ENCODE measurements around the gene TMOD1. TPM values are rescaled to one million over a fixed set of nuclear protein-coding genes. Genes with fewer than 3 reads are reported as not detected.

The TMOD1 gene
- total and polyA plus RNA-seq, 9 of the 15 experiments (the other 6 are each of a cell fraction or from before 2014, with no cell fraction given), result 7.1 to 41.2 (median 14.2) TPM

DNA sequence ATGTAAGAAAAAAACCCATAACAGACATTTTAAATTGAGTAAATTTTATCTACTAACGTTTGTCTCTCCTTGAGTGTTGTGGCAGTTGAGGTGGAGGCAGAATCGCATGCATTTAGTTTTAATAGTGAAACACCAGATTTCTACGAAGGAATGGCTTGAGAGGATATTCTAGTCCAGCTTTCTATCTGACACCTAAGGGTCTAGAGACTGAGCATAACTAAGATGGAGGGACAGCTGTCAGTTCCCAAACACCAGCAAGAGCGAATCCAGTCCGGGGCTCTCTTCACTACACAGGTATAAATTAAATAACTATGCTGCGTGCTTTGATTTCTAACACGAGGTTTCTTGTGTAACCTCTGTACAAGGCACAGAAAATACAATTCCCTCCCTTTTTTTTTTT is 133.6 kb downstream of the TMOD1 start:
- Histone ChIP-seq H3K36me3 (ENCODE audit: control insufficient read depth, insufficient read depth, low read length) (peaks cover 34% of the 10 kb centered on the region), H3K9me3 (replicated peaks; ENCODE audit: control insufficient read depth, insufficient read depth, low read depth, low read length) (no peaks in the 10 kb centered on the region), H3K79me2 (ENCODE audit: control insufficient read depth, insufficient read depth, low read length) (peaks cover 91% of the 10 kb centered on the region), H3K4me1 (replicated peaks in 1 of 2; ENCODE audit: control insufficient read depth in 2 of 2, insufficient read depth in 2 of 2, low read length in 2 of 2) (peaks cover 4 to 24% of the 10 kb centered on the region in 2 experiments; a peak in 3 of 5 replicates), H3K4me3 (peak overlapping the region; percentile 76), H3K27me3 (ENCODE audit: control insufficient read depth in 2 of 2, insufficient read depth in 2 of 2, low read length in 2 of 2) (no peaks in the 10 kb centered on the region), H4K20me1 (replicated peaks; ENCODE audit: control insufficient read depth, insufficient read depth, low read length) (peaks cover 8% of the 10 kb centered on the region), H3K4me2 (ENCODE audit: insufficient read depth, low read length) (peak overlapping the region; percentile 91), H2AFZ (ENCODE audit: low read depth, low read length) (no peak overlapping the region), H3K9me1 (ENCODE audit: control insufficient read depth, insufficient read depth, low read length) (peaks cover 6% of the 10 kb centered on the region), H3K9ac (ENCODE audit: insufficient read depth in 1 of 2, low read depth in 2 of 2, low read length in 2 of 2) (peak overlapping the region; percentile 70 to 95; a peak in 3 of 4 replicates), H3K27ac (ENCODE audit: extremely low read depth, low read depth, low read length) (peak overlapping the region; percentile 98; the same call in 2 of the 3 replicates)
- ChIA-PET CTCF (ENCODE audit: low intra/inter-chr PET ratio) (interaction anchor here (0.6 kb wide), 1 partner anchor 13 kb away, joined by 4 read pairs; no protein-coding TSS in a partner anchor), POLR2A (interaction anchor here (0.7 to 2.5 kb wide), 2 partner anchors 11 to 25 kb away, joined by 3 to 10 read pairs; no protein-coding TSS in a partner anchor)
- DNase-seq (ENCODE audit: extremely low read depth in 1 of 4, low spot score in 3 of 4), result no peak
- intact Hi-C loops (cut with micrococcal nuclease), result no loop called here
- ATAC-seq, result no peak
- BruUV-seq (replicated peaks), result no TSS peak
- no peak for FAIRE-seq
- in situ Hi-C loops (cut with MboI), result no loop called here
- 2% methylated on average over 7 of the region's 7 CpGs for WGBS (ENCODE audit: insufficient coverage, low coverage, missing lambda C conversion rate)
- TF ChIP-seq KLF6 (CRISPR knock-in tag; IDR thresholded peaks at IDR 0.05; ENCODE audit: borderline replicate concordance) (peak; percentile 65; the same call in 1 of the 2 replicates), IRF2 (CRISPR knock-in tag; IDR thresholded peaks at IDR 0.05) (no peak), CXXC5 (CRISPR knock-in tag; IDR thresholded peaks at IDR 0.05) (peak; percentile 35; the same call in 1 of the 2 replicates), PTTG1 (tag; IDR thresholded peaks at IDR 0.05; ENCODE audit: low read depth) (no peak), ZNF175 (CRISPR knock-in tag; IDR thresholded peaks at IDR 0.05; ENCODE audit: low read depth) (no peak), YY1 (IDR thresholded peaks at IDR 0.05; ENCODE audit: borderline replicate concordance in 1 of 3, control insufficient read depth in 1 of 3, extremely low read depth in 1 of 3, insufficient read depth in 3 of 3, insufficient read length in 1 of 3, insufficient replicate concordance in 2 of 3, low read depth in 1 of 3, low read length in 2 of 3) (peak in 1 of 3 experiments; percentile 57)
- TF ChIP-seq, protein P1, sequence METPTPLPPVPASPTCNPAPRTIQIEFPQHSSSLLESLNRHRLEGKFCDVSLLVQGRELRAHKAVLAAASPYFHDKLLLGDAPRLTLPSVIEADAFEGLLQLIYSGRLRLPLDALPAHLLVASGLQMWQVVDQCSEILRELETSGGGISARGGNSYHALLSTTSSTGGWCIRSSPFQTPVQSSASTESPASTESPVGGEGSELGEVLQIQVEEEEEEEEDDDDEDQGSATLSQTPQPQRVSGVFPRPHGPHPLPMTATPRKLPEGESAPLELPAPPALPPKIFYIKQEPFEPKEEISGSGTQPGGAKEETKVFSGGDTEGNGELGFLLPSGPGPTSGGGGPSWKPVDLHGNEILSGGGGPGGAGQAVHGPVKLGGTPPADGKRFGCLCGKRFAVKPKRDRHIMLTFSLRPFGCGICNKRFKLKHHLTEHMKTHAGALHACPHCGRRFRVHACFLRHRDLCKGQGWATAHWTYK (CRISPR knock-in tag; IDR thresholded peaks at IDR 0.05), result peak; percentile 21; the same call in 1 of the 2 replicates
- TF ChIP-seq, protein P2, sequence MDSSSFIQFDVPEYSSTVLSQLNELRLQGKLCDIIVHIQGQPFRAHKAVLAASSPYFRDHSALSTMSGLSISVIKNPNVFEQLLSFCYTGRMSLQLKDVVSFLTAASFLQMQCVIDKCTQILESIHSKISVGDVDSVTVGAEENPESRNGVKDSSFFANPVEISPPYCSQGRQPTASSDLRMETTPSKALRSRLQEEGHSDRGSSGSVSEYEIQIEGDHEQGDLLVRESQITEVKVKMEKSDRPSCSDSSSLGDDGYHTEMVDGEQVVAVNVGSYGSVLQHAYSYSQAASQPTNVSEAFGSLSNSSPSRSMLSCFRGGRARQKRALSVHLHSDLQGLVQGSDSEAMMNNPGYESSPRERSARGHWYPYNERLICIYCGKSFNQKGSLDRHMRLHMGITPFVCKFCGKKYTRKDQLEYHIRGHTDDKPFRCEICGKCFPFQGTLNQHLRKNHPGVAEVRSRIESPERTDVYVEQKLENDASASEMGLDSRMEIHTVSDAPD (CRISPR knock-in tag; IDR thresholded peaks at IDR 0.05), result no peak
- TF ChIP-seq, protein P3, sequence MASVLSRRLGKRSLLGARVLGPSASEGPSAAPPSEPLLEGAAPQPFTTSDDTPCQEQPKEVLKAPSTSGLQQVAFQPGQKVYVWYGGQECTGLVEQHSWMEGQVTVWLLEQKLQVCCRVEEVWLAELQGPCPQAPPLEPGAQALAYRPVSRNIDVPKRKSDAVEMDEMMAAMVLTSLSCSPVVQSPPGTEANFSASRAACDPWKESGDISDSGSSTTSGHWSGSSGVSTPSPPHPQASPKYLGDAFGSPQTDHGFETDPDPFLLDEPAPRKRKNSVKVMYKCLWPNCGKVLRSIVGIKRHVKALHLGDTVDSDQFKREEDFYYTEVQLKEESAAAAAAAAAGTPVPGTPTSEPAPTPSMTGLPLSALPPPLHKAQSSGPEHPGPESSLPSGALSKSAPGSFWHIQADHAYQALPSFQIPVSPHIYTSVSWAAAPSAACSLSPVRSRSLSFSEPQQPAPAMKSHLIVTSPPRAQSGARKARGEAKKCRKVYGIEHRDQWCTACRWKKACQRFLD (CRISPR knock-in tag; IDR thresholded peaks at IDR 0.05), result 0 out of 2 replicates have a peak, but pooled peaks have one; percentile 15
- TF ChIP-seq, protein P4, sequence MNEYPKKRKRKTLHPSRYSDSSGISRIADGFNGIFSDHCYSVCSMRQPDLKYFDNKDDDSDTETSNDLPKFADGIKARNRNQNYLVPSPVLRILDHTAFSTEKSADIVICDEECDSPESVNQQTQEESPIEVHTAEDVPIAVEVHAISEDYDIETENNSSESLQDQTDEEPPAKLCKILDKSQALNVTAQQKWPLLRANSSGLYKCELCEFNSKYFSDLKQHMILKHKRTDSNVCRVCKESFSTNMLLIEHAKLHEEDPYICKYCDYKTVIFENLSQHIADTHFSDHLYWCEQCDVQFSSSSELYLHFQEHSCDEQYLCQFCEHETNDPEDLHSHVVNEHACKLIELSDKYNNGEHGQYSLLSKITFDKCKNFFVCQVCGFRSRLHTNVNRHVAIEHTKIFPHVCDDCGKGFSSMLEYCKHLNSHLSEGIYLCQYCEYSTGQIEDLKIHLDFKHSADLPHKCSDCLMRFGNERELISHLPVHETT (CRISPR knock-in tag; conservative IDR thresholded peaks at IDR 0.05 in 1 of 2, IDR thresholded peaks at IDR 0.05 in 1 of 2), result peak in 1 of 2 experiments; percentile 61; a peak in 1 of 4 replicates

All from K562 (cell line).